Suprapubic skin (tissue), 4 donors: Measurements from ENCODE around the gene SMIM13. TPM values are rescaled to one million over a fixed set of nuclear protein-coding genes. Genes with fewer than 3 reads are reported as not detected.
"Not testable (repeated sequence)": the region's sequence is repeated elsewhere in the genome, so short reads cannot be mapped to it uniquely, and the experiment has no call there.

Source experiments
- DNase-seq, 2 donors: peaks; one replicate each; pipeline ENCODE4 v3.0.0-alpha.2; 2019; ENCODE audit warnings: low spot score in 2 of 2
- H3K27ac ChIP-seq: fragments of 200-600 bp; sonication (generic); one replicate; pipeline ENCODE4 v1.5.1; 2019
- H3K27me3 ChIP-seq: fragments of 200-600 bp; sonication (generic); one replicate; pipeline ENCODE4 v1.5.1; 2019
- H3K36me3 ChIP-seq: fragments of 200-600 bp; sonication (generic); one replicate; pipeline ENCODE4 v1.5.1; 2019
- H3K4me1 ChIP-seq: fragments of 200-600 bp; sonication (generic); one replicate; pipeline ENCODE4 v1.5.1; 2019
- H3K4me3 ChIP-seq: fragments of 200-600 bp; sonication (generic); one replicate; pipeline ENCODE4 v1.5.1; 2019; ENCODE audit warnings: mild to moderate bottlenecking
- H3K9me3 ChIP-seq: fragments of 200-600 bp; sonication (generic); one replicate; pipeline ENCODE4 v1.5.1; 2019
- EP300 ChIP-seq: sonication (generic); formaldehyde crosslinking; IDR thresholded peaks from one replicate; pipeline ENCODE4 v1.6.1; 2017; ENCODE audit warnings: antibody characterized with exemption
- POLR2A ChIP-seq, 2 donors: fragments of 450-650 bp; IDR thresholded peaks; one replicate each; pipeline ENCODE4 v1.6.1; 2017; ENCODE audit warnings: antibody characterized with exemption in 2 of 2, mild to moderate bottlenecking in 2 of 2, moderate library complexity in 2 of 2
- POLR2AphosphoS5 ChIP-seq, 3 donors: sonication (generic); formaldehyde crosslinking; IDR thresholded peaks; one replicate each; pipeline ENCODE4 v1.6.1; 2017; ENCODE audit warnings: antibody characterized with exemption in 3 of 3
- WGBS: methylation state at CpG from one replicate; pipeline ENCODE4 v1.1.5; 2018; 5-methylcytosine and 5-hydroxymethylcytosine counted together
- total RNA-seq, 4 donors: library from RNA; depleted of rRNA; stranded (reverse); fragments of >200 nt; gene quantifications; one replicate each; pipeline ENCODE4 v1.1.0, GENCODE V29; 2016
- TF ChIP-seq, protein P1 (sequence below), 2 donors: fragments of 200-600 bp in 1 of 2; fragments of 450-650 bp in 1 of 2; sonication (generic) in 1 of 2; IDR thresholded peaks; one replicate each; pipeline ENCODE4 v1.5.1; 2016 to 2019; ENCODE audit warnings: antibody characterized with exemption in 2 of 2, mild to moderate bottlenecking in 1 of 2, moderate library complexity in 1 of 2

SMIM13 gene
- total RNA-seq, 4 donors from 2014 or later: 9.3 to 15.6 (median 10.7) TPM

DNA sequence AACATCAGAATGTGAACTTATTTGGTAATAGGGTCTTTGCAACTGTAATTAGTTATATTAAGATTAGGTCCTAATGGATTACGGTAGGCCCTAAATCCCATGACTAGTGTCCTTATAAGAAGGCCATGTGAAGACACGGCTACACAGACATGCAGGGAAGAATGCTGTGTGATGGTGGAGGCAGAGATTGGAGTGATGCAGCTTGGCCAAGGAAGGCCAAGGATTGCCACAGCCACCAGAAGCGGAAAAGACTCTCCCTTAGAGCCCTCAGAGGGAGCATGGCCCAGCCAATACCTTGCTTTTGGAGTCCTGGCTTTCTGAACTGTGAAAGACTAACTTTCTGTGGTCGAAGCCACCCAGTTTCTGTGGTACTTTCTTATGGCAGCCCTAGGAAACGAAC, 9.7 kb upstream of the SMIM13 start:
- Histone ChIP-seq H3K4me1 (no peaks in the 10 kb centered on the region), H3K36me3 (no peaks in the 10 kb centered on the region), H3K27me3 (no peaks in the 10 kb centered on the region), H3K9me3 (no peaks in the 10 kb centered on the region), H3K27ac (no peak overlapping the region), H3K4me3 (no peak overlapping the region)
- 95% methylated on average over 5 of the region's 5 CpGs for WGBS
- TF ChIP-seq POLR2A (IDR thresholded peaks at IDR 0.05) (no peak), POLR2AphosphoS5 (IDR thresholded peaks at IDR 0.05) (no peak), EP300 (no peak)
- TF ChIP-seq, protein P1, sequence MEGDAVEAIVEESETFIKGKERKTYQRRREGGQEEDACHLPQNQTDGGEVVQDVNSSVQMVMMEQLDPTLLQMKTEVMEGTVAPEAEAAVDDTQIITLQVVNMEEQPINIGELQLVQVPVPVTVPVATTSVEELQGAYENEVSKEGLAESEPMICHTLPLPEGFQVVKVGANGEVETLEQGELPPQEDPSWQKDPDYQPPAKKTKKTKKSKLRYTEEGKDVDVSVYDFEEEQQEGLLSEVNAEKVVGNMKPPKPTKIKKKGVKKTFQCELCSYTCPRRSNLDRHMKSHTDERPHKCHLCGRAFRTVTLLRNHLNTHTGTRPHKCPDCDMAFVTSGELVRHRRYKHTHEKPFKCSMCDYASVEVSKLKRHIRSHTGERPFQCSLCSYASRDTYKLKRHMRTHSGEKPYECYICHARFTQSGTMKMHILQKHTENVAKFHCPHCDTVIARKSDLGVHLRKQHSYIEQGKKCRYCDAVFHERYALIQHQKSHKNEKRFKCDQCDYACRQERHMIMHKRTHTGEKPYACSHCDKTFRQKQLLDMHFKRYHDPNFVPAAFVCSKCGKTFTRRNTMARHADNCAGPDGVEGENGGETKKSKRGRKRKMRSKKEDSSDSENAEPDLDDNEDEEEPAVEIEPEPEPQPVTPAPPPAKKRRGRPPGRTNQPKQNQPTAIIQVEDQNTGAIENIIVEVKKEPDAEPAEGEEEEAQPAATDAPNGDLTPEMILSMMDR (IDR thresholded peaks at IDR 0.05): no peak
- no peak for DNase-seq

DNA sequence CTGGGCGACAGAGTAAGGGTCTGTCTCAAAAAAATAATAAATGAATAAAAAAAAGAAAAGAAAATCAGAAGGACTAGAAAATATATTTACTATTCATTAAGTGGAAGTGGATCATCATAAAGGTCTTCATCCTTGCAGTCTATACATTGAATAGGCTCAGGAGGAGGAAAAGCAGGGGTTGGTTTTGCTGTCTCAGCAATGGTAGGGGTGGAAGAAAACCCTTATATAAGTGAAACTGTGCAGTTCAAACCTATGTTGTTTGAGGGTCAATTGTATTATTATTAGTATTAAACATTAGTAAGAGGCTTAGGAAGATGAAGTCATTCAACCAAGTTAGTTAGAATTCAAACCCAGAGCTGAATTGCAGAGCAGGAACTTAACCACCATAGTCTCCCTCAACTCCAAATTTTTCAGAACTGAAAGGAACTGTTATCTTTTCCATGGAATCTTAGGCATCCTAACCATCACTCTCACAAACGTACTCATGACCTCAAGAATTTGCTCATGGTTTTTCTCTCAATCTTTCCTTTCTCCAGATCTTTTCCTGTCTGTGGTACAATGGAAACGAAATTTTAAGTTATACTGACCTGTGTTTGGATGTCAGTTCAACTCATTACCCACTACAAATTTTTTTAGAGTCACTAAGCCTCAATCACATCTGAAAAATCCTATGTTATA, 7.7 kb upstream of the SMIM13 start:
- no peak overlapping the region for H3K4me3 ChIP-seq
- 57% methylated on average over 3 of the region's 3 CpGs for WGBS
- no peaks in the 10 kb centered on the region for H3K36me3 ChIP-seq
- no peaks in the 10 kb centered on the region for H3K9me3 ChIP-seq
- no peaks in the 10 kb centered on the region for H3K27me3 ChIP-seq
- TF ChIP-seq POLR2AphosphoS5 (IDR thresholded peaks at IDR 0.05): no peak
- TF ChIP-seq, protein P1 (IDR thresholded peaks at IDR 0.05): no peak
- no peak for TF ChIP-seq EP300
- TF ChIP-seq POLR2A (IDR thresholded peaks at IDR 0.05): no peak
- H3K27ac ChIP-seq: no peak overlapping the region
- no peaks in the 10 kb centered on the region for H3K4me1 ChIP-seq
- DNase-seq: no peak

DNA sequence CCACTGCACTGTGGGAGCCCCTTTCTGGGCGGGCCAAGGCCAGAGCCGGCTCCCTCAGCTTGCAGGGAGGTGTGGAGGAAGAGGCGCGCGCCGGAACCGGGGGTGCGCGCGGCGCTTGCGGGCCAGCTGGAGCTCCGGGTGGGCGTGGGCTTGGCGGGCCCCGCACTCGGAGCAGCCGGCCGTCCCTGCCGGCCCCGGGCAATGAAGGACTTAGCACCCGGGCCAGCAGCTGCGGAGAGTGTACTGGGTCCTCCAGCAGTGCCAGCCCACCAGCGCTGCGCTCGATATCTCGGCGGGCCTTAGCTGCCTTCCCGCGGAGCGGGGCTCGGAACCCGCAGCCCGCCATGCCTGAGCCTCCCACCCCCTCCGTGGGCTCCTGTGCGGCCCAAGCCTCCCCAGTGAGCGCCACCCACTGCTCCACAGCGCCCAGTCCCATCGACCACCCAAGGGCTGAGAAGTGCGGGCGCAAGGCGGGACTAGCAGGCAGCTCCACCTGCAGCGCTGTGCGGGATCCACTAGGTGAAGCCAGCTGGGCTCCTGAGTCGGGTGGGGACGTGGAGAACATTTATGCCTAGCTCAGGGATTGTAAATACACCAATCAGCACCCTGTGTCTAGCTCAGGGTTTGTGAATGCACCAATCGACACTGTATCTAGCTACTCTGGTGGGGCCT, 6.4 kb upstream of the SMIM13 start:
- H3K27me3 ChIP-seq, H3K4me1 ChIP-seq, H3K27ac ChIP-seq, H3K36me3 ChIP-seq, H3K4me3 ChIP-seq, DNase-seq, H3K9me3 ChIP-seq: not testable (repeated sequence)
- WGBS: 76% methylated on average over 15 of the region's 47 CpGs

- no peak for DNase-seq
- Histone ChIP-seq H3K9me3 (no peaks in the 10 kb centered on the region), H3K4me3 (no peak overlapping the region), H3K27ac (no peak overlapping the region), H3K4me1 (peaks cover 11% of the 10 kb centered on the region), H3K27me3 (no peaks in the 10 kb centered on the region), H3K36me3 (no peaks in the 10 kb centered on the region)
- TF ChIP-seq POLR2A (IDR thresholded peaks at IDR 0.05) (no peak), EP300 (no peak), POLR2AphosphoS5 (IDR thresholded peaks at IDR 0.05) (no peak)
- TF ChIP-seq, protein P1 (IDR thresholded peaks at IDR 0.05): no peak
- 82% methylated on average over 1 of the region's 1 CpG for WGBS
Observed at GRCh38 chr6:11089695-11090094, 3.9 kb upstream of the SMIM13 start.

DNA sequence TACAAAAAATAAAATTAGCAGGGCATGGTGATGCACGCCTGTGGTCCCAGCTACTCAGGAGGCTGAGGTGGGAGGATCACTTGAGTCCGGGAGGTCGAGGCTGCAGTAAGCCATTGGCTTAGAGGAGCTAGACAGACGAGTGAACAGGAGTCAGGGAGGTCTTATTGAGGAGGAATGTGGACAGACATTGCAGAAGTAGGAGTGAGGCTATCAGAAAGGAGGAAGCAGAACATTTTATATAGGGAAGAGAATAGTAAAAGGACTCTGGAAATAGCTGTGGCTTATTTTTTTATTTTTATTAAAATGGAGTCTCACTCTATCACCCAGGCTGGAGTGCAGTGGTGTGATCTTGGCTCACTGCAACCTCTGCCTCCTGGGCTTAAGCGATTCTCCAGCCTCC, 2.5 kb upstream of the SMIM13 start:
- H3K27ac ChIP-seq, H3K4me3 ChIP-seq, H3K36me3 ChIP-seq, H3K27me3 ChIP-seq, DNase-seq, H3K9me3 ChIP-seq: not testable (repeated sequence)
- peaks cover 25% of the 10 kb centered on the region for H3K4me1 ChIP-seq
- 90% methylated on average over 5 of the region's 5 CpGs for WGBS

DNA sequence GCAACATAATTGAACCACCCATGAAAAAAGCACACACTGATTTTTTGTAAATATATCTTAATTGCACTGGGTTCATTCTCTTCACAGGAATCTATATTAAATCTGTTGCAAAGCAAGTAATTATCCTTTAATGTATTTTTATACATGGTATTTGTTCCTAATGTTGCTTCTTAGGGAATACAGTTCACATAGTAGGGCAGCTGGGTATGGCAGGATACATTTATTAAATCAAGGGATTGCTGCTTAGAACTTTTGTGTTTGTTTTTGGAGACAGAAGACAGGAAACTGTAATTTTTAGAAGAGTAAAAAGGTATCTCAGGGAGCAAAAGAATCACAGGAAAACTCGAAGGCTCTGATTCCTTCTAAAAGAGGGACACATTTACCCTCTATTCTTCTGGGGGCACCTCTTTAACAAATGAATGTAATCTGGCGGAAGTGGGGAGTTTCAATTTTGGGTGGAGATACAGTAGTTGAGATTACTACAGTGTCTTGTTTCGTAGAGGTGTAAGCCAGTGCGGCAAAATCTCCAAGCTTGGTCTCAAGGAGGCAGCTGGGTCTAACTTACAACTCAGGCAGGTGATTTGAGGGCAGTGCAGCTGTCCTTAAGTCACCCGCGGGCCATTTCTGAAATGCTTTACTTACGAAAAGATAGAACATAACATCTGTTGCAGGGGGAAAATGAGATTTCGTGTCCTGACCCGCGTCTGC, 812 bp upstream of the SMIM13 start:
- peak overlapping the region; percentile 98 for H3K27ac ChIP-seq
- H3K36me3 ChIP-seq: no peaks in the 10 kb centered on the region
- no peaks in the 10 kb centered on the region for H3K9me3 ChIP-seq
- 3% methylated on average over 10 of the region's 10 CpGs for WGBS
- H3K4me1 ChIP-seq: peaks cover 29% of the 10 kb centered on the region
- no peak for DNase-seq
- peak overlapping the region; percentile 97 for H3K4me3 ChIP-seq
- no peak for TF ChIP-seq EP300
- no peak for TF ChIP-seq POLR2AphosphoS5 (IDR thresholded peaks at IDR 0.05)
- no peak for TF ChIP-seq POLR2A (IDR thresholded peaks at IDR 0.05)
- TF ChIP-seq, protein P1 (IDR thresholded peaks at IDR 0.05): no peak
- H3K27me3 ChIP-seq: no peaks in the 10 kb centered on the region
